Measurements from ENCODE around the gene KCNK3. TPM values are rescaled to one million over a fixed set of nuclear protein-coding genes. Genes with fewer than 3 reads are reported as not detected.

The KCNK3 gene
- total RNA-seq, 4 donors from 2014 or later: 0.37 to 1.5 (median 0.82) TPM

- Histone ChIP-seq H3K36me3 (no peaks in the 10 kb centered on the region), H3K4me3 (no peak overlapping the region), H3K4me1 (peaks cover 0 to 8% (median 0%) of the 10 kb centered on the region in 4 donors), H3K27me3 (no peaks in the 10 kb centered on the region), H3K9me3 (no peaks in the 10 kb centered on the region), H3K27ac (no peak overlapping the region)
- TF ChIP-seq EP300 (IDR thresholded peaks at IDR 0.05; ENCODE audit: low read depth) (no peak), CTCF (IDR thresholded peaks at IDR 0.05) (no peak)
- DNase-seq: no peak
- WGBS, 2 donors (ENCODE audit: low coverage in 1 of 2): 92% methylated on average over 4 of the region's 4 CpGs; no CpG with 5 or more reads in 1 of the 2 donors
- intact Hi-C loops (cut with DNase I; ENCODE audit: low total_unique reads): no loop called here
- in situ Hi-C loops (cut with MboI; ENCODE audit: low pct_ligation_motif_present in 1 of 4, low pct_unique_long_range_greater_than_20kb in 1 of 4, low sequenced_read_pairs in 3 of 4): loop anchor here in 1 of 4 donors (25.0 kb wide), 1 partner anchor 126 kb away; no protein-coding TSS in a partner anchor
These were observed 46.0 kb downstream of the KCNK3 start for GRCh38 chr2:26738481-26738880.

GRCh38 chr2:26739514-26739913 is 47.0 kb downstream of the KCNK3 start:
- no peaks in the 10 kb centered on the region for H3K9me3 ChIP-seq
- peaks cover 0 to 8% (median 0%) of the 10 kb centered on the region in 4 donors for H3K4me1 ChIP-seq
- H3K4me3 ChIP-seq: no peak overlapping the region
- H3K27me3 ChIP-seq: no peaks in the 10 kb centered on the region
- no peaks in the 10 kb centered on the region for H3K36me3 ChIP-seq
- 88 to 96% methylated on average over 4 to 7 of the region's 7 CpGs for WGBS, 2 donors (ENCODE audit: low coverage in 1 of 2)
- no peak for DNase-seq
- H3K27ac ChIP-seq: no peak overlapping the region
- in situ Hi-C loops (cut with MboI; ENCODE audit: low pct_ligation_motif_present in 1 of 4, low pct_unique_long_range_greater_than_20kb in 1 of 4, low sequenced_read_pairs in 3 of 4) (loop anchor here in 1 of 4 donors (25.0 kb wide), 1 partner anchor 127 kb away; no protein-coding TSS in a partner anchor), intact Hi-C loops (cut with DNase I; ENCODE audit: low total_unique reads) (no loop called here)
- no peak for TF ChIP-seq EP300 (IDR thresholded peaks at IDR 0.05; ENCODE audit: low read depth)
- no peak for TF ChIP-seq POLR2A (IDR thresholded peaks at IDR 0.05)
- no peak for TF ChIP-seq CTCF (IDR thresholded peaks at IDR 0.05)
- no peak for TF ChIP-seq POLR2AphosphoS5 (IDR thresholded peaks at IDR 0.05)

- TF ChIP-seq POLR2A (IDR thresholded peaks at IDR 0.05) (no peak), POLR2AphosphoS5 (IDR thresholded peaks at IDR 0.05) (no peak), EP300 (IDR thresholded peaks at IDR 0.05; ENCODE audit: low read depth) (no peak), CTCF (IDR thresholded peaks at IDR 0.05) (no peak)
- Histone ChIP-seq H3K27me3 (no peaks in the 10 kb centered on the region), H3K4me3 (no peak overlapping the region), H3K4me1 (peaks cover 0 to 8% (median 0%) of the 10 kb centered on the region in 4 donors), H3K27ac (no peak overlapping the region), H3K9me3 (no peaks in the 10 kb centered on the region), H3K36me3 (no peaks in the 10 kb centered on the region)
- 62 to 86% methylated on average over 2 to 6 of the region's 6 CpGs for WGBS, 2 donors (ENCODE audit: low coverage in 1 of 2)
- in situ Hi-C loops (cut with MboI; ENCODE audit: low pct_ligation_motif_present in 1 of 4, low pct_unique_long_range_greater_than_20kb in 1 of 4, low sequenced_read_pairs in 3 of 4) (loop anchor here in 3 of 4 donors (5.0 to 25.0 kb wide), 3 partner anchors 128 to 138 kb away; no protein-coding TSS in a partner anchor), intact Hi-C loops (cut with DNase I; ENCODE audit: low total_unique reads) (no loop called here)
- no peak for DNase-seq
These were observed 47.8 kb downstream of the KCNK3 start for GRCh38 chr2:26740346-26740745.

- Histone ChIP-seq H3K36me3 (no peaks in the 10 kb centered on the region), H3K27me3 (no peaks in the 10 kb centered on the region), H3K27ac (no peak overlapping the region), H3K4me1 (peaks cover 0 to 11% (median 0%) of the 10 kb centered on the region in 4 donors), H3K9me3 (no peaks in the 10 kb centered on the region), H3K4me3 (no peak overlapping the region)
- no peak for DNase-seq
- TF ChIP-seq POLR2A (IDR thresholded peaks at IDR 0.05) (no peak), EP300 (IDR thresholded peaks at IDR 0.05; ENCODE audit: low read depth) (no peak), POLR2AphosphoS5 (IDR thresholded peaks at IDR 0.05) (no peak), CTCF (IDR thresholded peaks at IDR 0.05) (no peak)
- intact Hi-C loops (cut with DNase I; ENCODE audit: low total_unique reads) (no loop called here), in situ Hi-C loops (cut with MboI; ENCODE audit: low pct_ligation_motif_present in 1 of 4, low pct_unique_long_range_greater_than_20kb in 1 of 4, low sequenced_read_pairs in 3 of 4) (loop anchor here in 3 of 4 donors (5.0 to 25.0 kb wide), 3 partner anchors 129 to 139 kb away; no protein-coding TSS in a partner anchor)
- 53% methylated on average over 8 of the region's 8 CpGs; no CpG with 5 or more reads in 1 of the 2 donors for WGBS, 2 donors (ENCODE audit: low coverage in 1 of 2)
These were observed 48.4 kb downstream of the KCNK3 start for GRCh38 chr2:26740890-26741302.
